Caco-2 (cell line): Measurements from ENCODE around the gene MEGF6. TPM values are rescaled to one million over a fixed set of nuclear protein-coding genes. Genes with fewer than 3 reads are reported as not detected.

Experiments
- BruUV-seq: library from RNA; stranded (reverse); fragments of 400-500 nt; replicated peaks from 2 replicates; lab custom pipeline; 2021; lab: Mats Ljungman, UMichigan
- CTCF ChIA-PET: fragments of 300-600 bp; sonication (Branson Sonifier 250); formaldehyde crosslinking; loops from one replicate; lab custom pipeline; 2022; ENCODE audit warnings: antibody characterized with exemption; lab: Charles Lee
- POLR2A ChIA-PET: fragments of 300-600 bp; sonication (Branson Sonifier 250); formaldehyde crosslinking; loops from one replicate; lab custom pipeline; 2022; ENCODE audit warnings: antibody characterized with exemption; lab: Charles Lee
- DNase-seq, 2 experiments: peaks; one replicate each; pipeline versions ENCODE4 v3.0.0 to v3.0.0-alpha.2; 2020 to 2022
- H3K27me3 ChIP-seq: replicated peaks from 2 replicates; pipeline ENCODE4 v1.6.0; 2011; ENCODE audit warnings: low read length; ENCODE audit not compliant: control insufficient read depth, insufficient read depth
- H3K36me3 ChIP-seq: 2 replicates; pipeline ENCODE4 v1.5.1; 2011; ENCODE audit warnings: low read length; ENCODE audit not compliant: control insufficient read depth, insufficient read depth
- H3K4me1 ChIP-seq: fragments of 250-450 bp; sonication (Bioruptor Pico); 2 replicates; pipeline ENCODE4 v1.5.1; 2020; ENCODE audit warnings: mild to moderate bottlenecking
- H3K4me3 ChIP-seq: 2 replicates; pipeline ENCODE4 v1.5.1; 2011; ENCODE audit warnings: low read depth, mild to moderate bottlenecking, control low read depth, low read length
- H3K9me3 ChIP-seq: fragments of 250-450 bp; sonication (Bioruptor Pico); 2 replicates; pipeline ENCODE4 v1.5.1; 2020; ENCODE audit warnings: mild to moderate bottlenecking, moderate library complexity
- H3K27ac Mint-ChIP-seq: one replicate; pipeline ENCODE4 v1.8.0; 2022; ENCODE audit warnings: mixed read lengths; ENCODE audit not compliant: unreplicated experiment
- H3K27me3 Mint-ChIP-seq: one replicate; pipeline ENCODE4 v1.8.0; 2022; ENCODE audit warnings: mixed read lengths; ENCODE audit not compliant: insufficient read depth, unreplicated experiment
- H3K36me3 Mint-ChIP-seq: one replicate; pipeline ENCODE4 v1.8.0; 2022; ENCODE audit warnings: mild to moderate bottlenecking, mixed read lengths; ENCODE audit not compliant: insufficient read depth, unreplicated experiment
- H3K4me1 Mint-ChIP-seq: one replicate; pipeline ENCODE4 v1.8.0; 2022; ENCODE audit warnings: low read depth, mixed read lengths; ENCODE audit not compliant: unreplicated experiment
- H3K4me3 Mint-ChIP-seq: one replicate; pipeline ENCODE4 v1.8.0; 2022; ENCODE audit warnings: mild to moderate bottlenecking, moderate library complexity, mixed read lengths; ENCODE audit not compliant: unreplicated experiment
- H3K9me3 Mint-ChIP-seq: one replicate; pipeline ENCODE4 v1.8.0; 2022; ENCODE audit warnings: mixed read lengths; ENCODE audit not compliant: unreplicated experiment
- CTCF ChIP-seq, 2 experiments: fragments of 200-600 bp in 1 of 2; IDR thresholded peaks; 1 replicate in 1 of 2; 2 replicates in 1 of 2; pipeline versions ENCODE4 v1.5.1 to v1.8.0; 2011 to 2022; ENCODE audit warnings: antibody characterized with exemption in 1 of 2, control low read depth in 1 of 2, inconsistent platforms in 1 of 2, low read depth in 1 of 2, low read length in 1 of 2, mild to moderate bottlenecking in 1 of 2, moderate library complexity in 1 of 2; ENCODE audit not compliant: insufficient read depth in 1 of 2, severe bottlenecking in 1 of 2, unreplicated experiment in 1 of 2
- intact Hi-C: fragments of 100-400 bp; cut with micrococcal nuclease; formaldehyde crosslinking; loops from one replicate; pipeline ENCODE4 v1.10.0; 2022; ENCODE audit not compliant: unreplicated experiment
- total RNA-seq: library from RNA; stranded (reverse); gene quantifications from 2 replicates; pipeline ENCODE4 v1.2.3, GENCODE V29; 2022

MEGF6 gene
- total RNA-seq, 1 experiment from 2014 or later = 13.3 TPM

- ChIA-PET POLR2A (no interaction called here), CTCF (no interaction called here)
- no peak for TF ChIP-seq CTCF (IDR thresholded peaks at IDR 0.05; ENCODE audit: insufficient read depth in 1 of 2, low read depth in 1 of 2, low read length in 1 of 2, severe bottlenecking in 1 of 2, unreplicated experiment in 1 of 2)
- Mint-ChIP-seq H3K27me3 (no peaks in the 10 kb centered on the region), H3K4me1 (peaks cover 4% of the 10 kb centered on the region), H3K36me3 (peaks cover under 1% of the 10 kb centered on the region), H3K27ac (no peak overlapping the region), H3K4me3 (no peak overlapping the region), H3K9me3 (no peaks in the 10 kb centered on the region)
- Histone ChIP-seq H3K27me3 (no peaks in the 10 kb centered on the region), H3K4me1 (no peaks in the 10 kb centered on the region), H3K36me3 (no peaks in the 10 kb centered on the region), H3K4me3 (no peak overlapping the region), H3K9me3 (no peaks in the 10 kb centered on the region)
- DNase-seq = no peak
- no TSS peak for BruUV-seq
- intact Hi-C loops = no loop called here
These were observed 73.9 kb downstream of the MEGF6 start for GRCh38 chr1:3537359-3537758.

GRCh38 chr1:3536420-3537195 is 74.7 kb downstream of the MEGF6 start:
- H3K27me3 ChIP-seq = no peaks in the 10 kb centered on the region
- H3K4me3 Mint-ChIP-seq = no peak overlapping the region
- H3K4me3 ChIP-seq = no peak overlapping the region

GRCh38 chr1:3535732-3536131 is 75.6 kb downstream of the MEGF6 start:
- H3K36me3 Mint-ChIP-seq = peaks cover 12% of the 10 kb centered on the region
- intact Hi-C loops = no loop called here
- Histone ChIP-seq H3K4me3 (no peak overlapping the region), H3K27me3 (no peaks in the 10 kb centered on the region), H3K9me3 (no peaks in the 10 kb centered on the region), H3K36me3 (no peaks in the 10 kb centered on the region), H3K4me1 (peaks cover 4% of the 10 kb centered on the region; the same call in 1 of the 2 replicates)
- no peak overlapping the region for H3K27ac Mint-ChIP-seq
- H3K9me3 Mint-ChIP-seq = no peaks in the 10 kb centered on the region
- no TSS peak for BruUV-seq
- ChIA-PET POLR2A (no interaction called here), CTCF (no interaction called here)
- H3K4me1 Mint-ChIP-seq = peaks cover 4% of the 10 kb centered on the region
- TF ChIP-seq CTCF (IDR thresholded peaks at IDR 0.05; ENCODE audit: insufficient read depth in 1 of 2, low read depth in 1 of 2, low read length in 1 of 2, severe bottlenecking in 1 of 2, unreplicated experiment in 1 of 2) = no peak
- DNase-seq = no peak
- H3K4me3 Mint-ChIP-seq = no peak overlapping the region
- no peaks in the 10 kb centered on the region for H3K27me3 Mint-ChIP-seq

More at GRCh38 chr1:3536420-3537195, 74.7 kb downstream of the MEGF6 start:
- Mint-ChIP-seq H3K27ac (no peak overlapping the region), H3K27me3 (no peaks in the 10 kb centered on the region), H3K4me1 (peaks cover 4% of the 10 kb centered on the region), H3K9me3 (no peaks in the 10 kb centered on the region), H3K36me3 (peaks cover 8% of the 10 kb centered on the region)
- no peak for DNase-seq
- H3K9me3 ChIP-seq = no peaks in the 10 kb centered on the region
- BruUV-seq = no TSS peak
- ChIA-PET POLR2A (no interaction called here), CTCF (no interaction called here)
- no peaks in the 10 kb centered on the region for H3K36me3 ChIP-seq
- intact Hi-C loops = no loop called here
- TF ChIP-seq CTCF (IDR thresholded peaks at IDR 0.05; ENCODE audit: insufficient read depth in 1 of 2, low read depth in 1 of 2, low read length in 1 of 2, severe bottlenecking in 1 of 2, unreplicated experiment in 1 of 2) = no peak
- H3K4me1 ChIP-seq = peaks cover 4% of the 10 kb centered on the region; the same call in 1 of the 2 replicates
